Activated CD4-positive, alpha-beta T cell treated with anti-CD3 and anti-CD28 coated beads for 36 hours (primary cell): ENCODE results near the gene PHYH. TPM values are rescaled to one million over a fixed set of nuclear protein-coding genes. Genes with fewer than 3 reads are reported as not detected.
"Not testable (repeated sequence)": the region's sequence is repeated elsewhere in the genome, so short reads cannot be mapped to it uniquely, and the experiment has no call there.

ENCODE experiments used
- ATAC-seq: fragments of 200-7000 bp; cut with Tn5 transposase; one replicate; pipeline ENCODE4 v1.10.0; 2021; ENCODE audit warnings: mild to moderate bottlenecking, moderate library complexity
- CTCF ChIA-PET: fragments of 350-600 bp; sonication (Branson Sonifier 250); formaldehyde crosslinking; loops from one replicate; lab custom pipeline; 2021; ENCODE audit warnings: antibody characterized with exemption; lab: Charles Lee
- POLR2A ChIA-PET: fragments of 350-600 bp; sonication (Branson Sonifier 250); formaldehyde crosslinking; loops from one replicate; lab custom pipeline; 2021; ENCODE audit warnings: antibody characterized with exemption, inconsistent platforms; lab: Charles Lee
- DNase-seq: peaks from one replicate; pipeline ENCODE4 v3.0.0-alpha.2; 2020
- H3K27ac Mint-ChIP-seq: one replicate; pipeline ENCODE4 v1.8.0; 2021; ENCODE audit warnings: mixed read lengths
- H3K27me3 Mint-ChIP-seq: one replicate; pipeline ENCODE4 v1.8.0; 2021; ENCODE audit warnings: mixed read lengths
- H3K36me3 Mint-ChIP-seq: one replicate; pipeline ENCODE4 v1.8.0; 2021; ENCODE audit warnings: low read depth, mixed read lengths
- H3K4me1 Mint-ChIP-seq: one replicate; pipeline ENCODE4 v1.8.0; 2021; ENCODE audit warnings: mixed read lengths
- H3K4me3 Mint-ChIP-seq: one replicate; pipeline ENCODE4 v1.8.0; 2021; ENCODE audit warnings: mild to moderate bottlenecking, moderate library complexity, mixed read lengths
- H3K9me3 Mint-ChIP-seq: one replicate; pipeline ENCODE4 v1.8.0; 2021; ENCODE audit warnings: low read depth, mixed read lengths
- intact Hi-C, 2 experiments: fragments of 100-400 bp; cut with DNase I in 1 of 2; cut with micrococcal nuclease in 1 of 2; formaldehyde crosslinking; loops; one replicate each; pipeline versions ENCODE4 v1.14.2 to v1.15.1; 2022 to 2024; cut with DNase I, micrococcal nuclease
- total RNA-seq, 2 experiments: library from RNA; stranded (reverse); gene quantifications; one replicate each; pipeline ENCODE4 v1.2.3, GENCODE V29; 2021

Gene PHYH
- total RNA-seq, 2 experiments from 2014 or later = 11.7 to 12.8 TPM

- intact Hi-C loops = no loop called here
- H3K9me3 Mint-ChIP-seq = no peaks in the 10 kb centered on the region
- no peaks in the 10 kb centered on the region for H3K36me3 Mint-ChIP-seq
- H3K27ac Mint-ChIP-seq = no peak overlapping the region
- no peak overlapping the region for H3K4me3 Mint-ChIP-seq
- ChIA-PET CTCF (interaction anchor here (0.8 to 0.9 kb wide), 2 partner anchors 12 to 455 kb away, joined by 3 read pairs; no protein-coding TSS in a partner anchor), POLR2A (no interaction called here)
- no peaks in the 10 kb centered on the region for H3K27me3 Mint-ChIP-seq
- H3K4me1 Mint-ChIP-seq = no peaks in the 10 kb centered on the region
- DNase-seq = no peak
- no peak for ATAC-seq
These were observed 61.4 kb downstream of the PHYH start for GRCh38 chr10:13238271-13239077.

- H3K36me3 Mint-ChIP-seq = no peaks in the 10 kb centered on the region
- H3K9me3 Mint-ChIP-seq = no peaks in the 10 kb centered on the region
- no peak for ATAC-seq
- no peak overlapping the region for H3K27ac Mint-ChIP-seq
- POLR2A ChIA-PET = no interaction called here
- intact Hi-C loops = no loop called here
- H3K27me3 Mint-ChIP-seq = no peaks in the 10 kb centered on the region
- H3K4me3 Mint-ChIP-seq = no peak overlapping the region
- DNase-seq = no peak
- H3K4me1 Mint-ChIP-seq = no peaks in the 10 kb centered on the region
- CTCF ChIA-PET = no interaction called here
These were observed 63.2 kb downstream of the PHYH start for GRCh38 chr10:13236638-13237037.

GRCh38 chr10:13234736-13235135 is 65.1 kb downstream of the PHYH start:
- CTCF ChIA-PET, intact Hi-C loops, ATAC-seq: not testable (repeated sequence)

GRCh38 chr10:13234172-13234571 is 65.7 kb downstream of the PHYH start, which contains the start of gene UCMA:
UCMA (minus strand) TSS chr10:13234374; CDS start chr10:13234258, 116 bp downstream.
- no peaks in the 10 kb centered on the region for H3K4me1 Mint-ChIP-seq
- no peak within 1 kb of the TSS for H3K27ac Mint-ChIP-seq
- ATAC-seq (no peak), DNase-seq (no peak)
- POLR2A ChIA-PET = no interaction called here
- H3K36me3 Mint-ChIP-seq = no peaks in the 10 kb centered on the region
- CTCF ChIA-PET = no interaction called here
- intact Hi-C loops = no loop called here
- no peaks in the 10 kb centered on the region for H3K9me3 Mint-ChIP-seq
- no peak within 1 kb of the TSS for H3K4me3 Mint-ChIP-seq
- H3K27me3 Mint-ChIP-seq = no peaks in the 10 kb centered on the region

More at GRCh38 chr10:13234736-13235135, 65.1 kb downstream of the PHYH start:
- H3K9me3 Mint-ChIP-seq, DNase-seq, POLR2A ChIA-PET, H3K4me1 Mint-ChIP-seq, H3K27ac Mint-ChIP-seq, H3K27me3 Mint-ChIP-seq, H3K4me3 Mint-ChIP-seq, H3K36me3 Mint-ChIP-seq: not testable (repeated sequence)

GRCh38 chr10:13233358-13233757 is 66.5 kb downstream of the PHYH start:
- POLR2A ChIA-PET = interaction anchor here (0.6 kb wide), 1 partner anchor 894 kb away, joined by 4 read pairs; no protein-coding TSS in a partner anchor
- no peak overlapping the region for H3K4me3 Mint-ChIP-seq
- DNase-seq = no peak
- H3K27ac Mint-ChIP-seq = no peak overlapping the region
- no peaks in the 10 kb centered on the region for H3K36me3 Mint-ChIP-seq
- intact Hi-C loops = no loop called here
- CTCF ChIA-PET = interaction anchor here (0.6 kb wide), 1 partner anchor 111 kb away, joined by 3 read pairs; no protein-coding TSS in a partner anchor
- no peak for ATAC-seq
- no peaks in the 10 kb centered on the region for H3K4me1 Mint-ChIP-seq
- no peaks in the 10 kb centered on the region for H3K27me3 Mint-ChIP-seq
- no peaks in the 10 kb centered on the region for H3K9me3 Mint-ChIP-seq

- CTCF ChIA-PET = no interaction called here
- Mint-ChIP-seq H3K4me3 (no peak overlapping the region), H3K9me3 (no peaks in the 10 kb centered on the region), H3K27ac (no peak overlapping the region), H3K4me1 (no peaks in the 10 kb centered on the region), H3K27me3 (no peaks in the 10 kb centered on the region), H3K36me3 (no peaks in the 10 kb centered on the region)
- ATAC-seq (no peak), DNase-seq (no peak)
- intact Hi-C loops = no loop called here
- POLR2A ChIA-PET = no interaction called here
These were observed 68.1 kb downstream of the PHYH start for GRCh38 chr10:13231808-13232207.

GRCh38 chr10:13231190-13231589 is 68.7 kb downstream of the PHYH start:
- Mint-ChIP-seq H3K9me3 (no peaks in the 10 kb centered on the region), H3K4me1 (no peaks in the 10 kb centered on the region), H3K27me3 (no peaks in the 10 kb centered on the region), H3K36me3 (no peaks in the 10 kb centered on the region), H3K27ac (no peak overlapping the region), H3K4me3 (no peak overlapping the region)
- intact Hi-C loops = no loop called here
- CTCF ChIA-PET = no interaction called here
- ATAC-seq (no peak), DNase-seq (no peak)
- POLR2A ChIA-PET = no interaction called here

Other genes starting within 250 kb of the PHYH start
- 10 to 100 TPM; 57.4 to 67.8 TPM for gene OPTN, start 199.9 kb downstream of the PHYH start, total RNA-seq
- gene MCM10, start 138.5 kb downstream of the PHYH start, total RNA-seq = 10 to 100 TPM; 86.0 to 86.2 TPM
- gene UCMA, start 65.7 kb downstream of the PHYH start, total RNA-seq = not detected
- gene SEPHS1, start 48.2 kb upstream of the PHYH start, total RNA-seq = 10 to 100 TPM; 74.5 to 74.7 TPM
- gene BEND7, start 228.9 kb upstream of the PHYH start, total RNA-seq = not detected